Suppressor macrophage (primary cell): ENCODE data around the gene SEPTIN2.
"Not testable (repeated sequence)": the region's sequence is repeated elsewhere in the genome, so short reads cannot be mapped to it uniquely, and the experiment has no call there.

ENCODE experiments used
- DNase-seq, 4 experiments: peaks; one replicate each; pipeline ENCODE4 v3.0.0-alpha.2; 2020 to 2022

Gene SEPTIN2

GRCh38 chr2:241314226-241315092 is 1.3 kb upstream of the SEPTIN2 start:
- peak; percentile 55 to 91 (median 74) for DNase-seq

DNA sequence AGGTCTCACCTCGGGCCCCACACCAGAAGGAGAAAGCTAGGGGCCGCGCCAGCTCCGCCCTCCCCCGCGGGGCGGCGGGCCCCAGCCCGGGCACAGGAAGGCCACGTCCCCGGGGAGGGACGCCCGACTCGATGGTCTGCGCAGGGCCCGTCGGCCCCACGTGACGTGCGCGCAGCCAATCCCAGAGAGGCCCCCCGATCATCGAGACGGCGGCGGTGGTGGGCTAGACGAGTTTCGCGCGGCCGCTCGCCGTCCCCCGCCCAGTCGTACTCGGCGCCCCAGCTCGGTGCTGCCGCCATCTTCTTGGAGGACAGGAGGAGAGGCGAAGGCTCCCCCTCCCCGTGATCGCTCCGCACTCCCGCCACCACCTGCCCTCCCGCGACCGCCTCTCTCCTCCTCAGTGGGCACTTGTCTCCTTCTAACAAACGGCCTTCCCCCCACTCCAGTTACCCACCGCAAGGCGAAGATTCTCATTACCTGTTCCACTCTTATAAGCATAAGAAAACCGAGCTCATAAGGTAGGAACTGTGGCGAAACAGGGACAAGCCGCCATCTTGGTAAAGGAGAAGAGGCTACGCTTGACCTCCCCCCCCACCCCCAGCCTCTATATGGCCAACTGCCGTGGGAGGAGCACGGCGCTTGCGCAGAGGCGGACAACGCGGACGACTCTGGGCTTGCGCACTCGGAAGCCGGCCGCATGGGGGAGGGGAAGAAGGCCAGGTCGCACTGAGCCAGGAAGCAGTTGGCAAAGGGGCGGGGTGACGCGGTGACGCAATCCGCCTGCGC is 439 bp upstream of the SEPTIN2 start, which contains the start of gene HDLBP:
Gene HDLBP (minus strand): TSS at position 580 of the 786 bp plus-strand sequence. CDS start 48,803 bp downstream, outside the sequence.
- DNase-seq, result peak; percentile 100

DNA sequence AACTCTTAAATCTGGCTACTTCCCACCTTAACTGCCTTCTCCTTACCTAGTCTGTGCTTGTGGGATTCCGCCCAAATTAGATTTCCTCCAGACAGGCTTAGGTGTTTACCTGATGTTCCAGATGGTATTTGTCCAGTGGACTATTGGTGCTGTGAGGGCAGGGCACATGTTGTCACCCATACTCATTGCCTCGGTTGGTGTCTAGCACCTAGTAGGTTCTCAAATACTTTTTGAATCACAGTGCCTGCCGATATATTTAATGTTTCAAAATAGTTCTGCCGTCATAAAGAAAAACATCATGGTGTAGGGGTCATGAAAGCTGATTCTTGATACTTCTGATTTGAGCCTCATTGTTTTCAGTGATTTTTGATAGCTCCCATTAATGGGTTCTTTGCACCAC is 1.1 kb downstream of the SEPTIN2 start:
- no peak for DNase-seq

- DNase-seq, result peak; percentile 17 to 67 (median 50)
Observed at GRCh38 chr2:241317391-241317790, 1.7 kb downstream of the SEPTIN2 start.

- not testable (repeated sequence) for DNase-seq
Observed at GRCh38 chr2:241318830-241319229, 3.1 kb downstream of the SEPTIN2 start.

- no peak for DNase-seq
Observed at GRCh38 chr2:241320394-241320793, 4.7 kb downstream of the SEPTIN2 start.

DNA sequence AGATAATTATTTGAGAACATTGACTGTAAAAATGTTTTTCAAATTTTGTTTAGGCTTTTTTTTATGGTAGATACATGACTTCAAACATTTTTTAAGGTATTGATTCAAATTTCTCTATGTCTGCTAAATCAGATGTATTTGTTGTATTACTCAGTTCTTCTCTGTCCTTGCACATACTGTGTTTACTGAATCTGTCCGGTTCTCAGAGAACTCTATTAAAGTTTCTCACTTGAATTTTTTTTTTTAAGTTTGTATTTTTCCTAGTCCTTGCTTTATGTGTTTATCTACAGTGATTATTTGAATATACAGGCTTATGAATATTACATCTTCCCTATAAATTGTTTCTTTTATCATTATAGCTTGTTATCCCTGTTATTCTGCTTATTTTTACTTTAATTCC is 5.3 kb downstream of the SEPTIN2 start:
- DNase-seq, result no peak

- peak in 3 of 4 experiments; percentile 22 to 38 (median 28) for DNase-seq
Observed at GRCh38 chr2:241321886-241322285, 6.2 kb downstream of the SEPTIN2 start.

GRCh38 chr2:241323778-241324177 is 8.1 kb downstream of the SEPTIN2 start:
- no peak for DNase-seq

DNA sequence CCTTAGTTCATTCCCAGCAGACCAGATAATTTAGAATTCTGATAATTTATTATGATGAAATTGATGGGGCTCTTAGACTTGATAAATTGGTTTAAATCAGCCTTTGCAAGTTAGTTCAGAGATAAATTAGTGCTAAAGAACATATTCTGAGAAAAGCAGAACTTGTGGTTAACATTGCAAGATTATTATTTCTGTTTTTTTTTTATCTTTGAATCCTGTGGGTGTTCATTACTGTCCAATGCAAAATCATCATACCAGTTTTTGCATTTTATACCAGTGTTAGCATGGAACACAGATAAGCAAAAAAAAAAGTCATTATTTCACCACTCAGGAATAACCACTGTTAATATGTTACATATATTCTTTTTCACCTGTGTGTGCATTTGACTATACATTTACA is 9.1 kb downstream of the SEPTIN2 start:
- DNase-seq, result peak in 3 of 4 experiments; percentile 1 to 68 (median 67)

DNA sequence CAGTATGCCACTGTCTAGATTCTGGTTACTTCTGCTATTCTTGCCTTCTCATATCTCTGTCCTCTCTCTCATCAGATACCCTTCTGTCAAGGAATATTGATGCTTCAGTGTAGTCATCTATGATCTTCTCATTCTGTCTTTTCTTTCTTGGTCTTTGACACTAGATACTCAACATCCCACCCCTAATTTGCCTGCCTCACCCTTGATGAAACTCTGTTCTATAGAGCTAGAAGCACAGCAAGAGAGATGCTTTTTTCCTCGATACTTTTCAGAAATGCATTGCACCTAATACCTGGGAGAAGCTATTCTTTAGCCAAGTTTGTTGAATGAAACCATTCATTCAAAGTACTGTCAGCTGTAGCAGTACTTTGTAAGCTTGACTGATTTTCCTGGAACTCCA is 9.5 kb downstream of the SEPTIN2 start:
- DNase-seq, result no peak

DNA sequence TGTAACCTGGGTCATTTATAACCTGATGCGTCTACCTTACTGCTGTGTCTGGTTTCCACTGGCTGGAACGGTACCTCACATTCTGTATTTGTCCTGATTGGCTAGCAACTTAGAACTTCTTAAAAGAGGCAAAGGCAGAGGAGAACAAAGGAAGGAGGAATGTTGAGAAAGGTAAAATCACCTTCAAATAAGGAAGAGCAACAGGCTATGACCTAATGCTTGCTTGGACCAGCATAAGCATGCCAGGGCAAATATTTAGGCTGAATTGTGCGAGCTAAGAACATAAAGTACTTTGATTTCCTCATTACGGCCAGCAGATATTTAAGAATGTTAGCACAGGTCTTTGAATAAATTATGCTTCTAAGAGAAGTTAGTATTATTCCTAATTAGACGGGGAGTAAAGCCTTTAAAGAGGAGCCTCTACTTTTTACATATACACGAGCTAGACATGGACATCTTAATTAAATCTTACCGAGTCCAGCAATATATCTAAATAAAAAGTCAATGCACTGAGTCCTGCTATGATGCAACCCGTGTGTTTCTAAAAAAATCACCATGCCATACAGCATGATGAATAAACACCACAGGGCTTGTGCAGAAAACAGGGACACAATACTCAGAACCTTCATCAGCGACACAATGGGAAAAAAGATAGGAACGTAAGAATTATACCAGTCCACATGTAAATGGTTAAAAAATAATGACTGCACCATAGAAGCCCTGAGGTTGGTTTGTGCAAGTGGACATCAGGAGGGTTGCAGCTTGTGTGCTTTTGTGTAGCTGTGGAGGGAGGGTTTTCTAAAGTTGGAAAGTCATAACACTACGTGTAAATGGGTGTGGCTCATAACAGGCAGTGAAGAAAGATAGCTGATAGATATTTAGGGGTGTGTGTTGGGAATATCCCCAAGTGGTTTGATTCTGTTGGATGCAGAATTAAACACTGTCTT is 14.2 kb downstream of the SEPTIN2 start:
- no peak for DNase-seq

- no peak for DNase-seq
Observed at GRCh38 chr2:241330616-241330981, 14.9 kb downstream of the SEPTIN2 start.

DNA sequence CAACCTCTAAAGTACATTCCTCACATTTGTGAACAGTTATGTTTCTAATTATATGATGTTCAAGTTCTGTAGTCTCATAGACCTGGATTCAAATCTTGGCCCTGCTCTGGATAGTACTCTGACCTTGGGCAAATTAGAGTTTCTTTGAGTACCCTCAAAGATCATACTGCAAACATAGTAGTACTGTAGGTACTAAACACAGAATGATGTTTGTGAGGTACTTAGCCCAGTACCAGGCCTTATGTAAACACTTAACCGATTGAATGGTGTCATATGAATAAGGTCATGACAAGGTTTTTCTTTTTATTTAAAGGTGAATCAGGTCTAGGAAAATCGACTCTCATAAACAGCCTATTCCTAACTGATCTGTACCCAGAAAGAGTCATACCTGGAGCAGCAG is 19.1 kb downstream of the SEPTIN2 start:
- no peak for DNase-seq

DNA sequence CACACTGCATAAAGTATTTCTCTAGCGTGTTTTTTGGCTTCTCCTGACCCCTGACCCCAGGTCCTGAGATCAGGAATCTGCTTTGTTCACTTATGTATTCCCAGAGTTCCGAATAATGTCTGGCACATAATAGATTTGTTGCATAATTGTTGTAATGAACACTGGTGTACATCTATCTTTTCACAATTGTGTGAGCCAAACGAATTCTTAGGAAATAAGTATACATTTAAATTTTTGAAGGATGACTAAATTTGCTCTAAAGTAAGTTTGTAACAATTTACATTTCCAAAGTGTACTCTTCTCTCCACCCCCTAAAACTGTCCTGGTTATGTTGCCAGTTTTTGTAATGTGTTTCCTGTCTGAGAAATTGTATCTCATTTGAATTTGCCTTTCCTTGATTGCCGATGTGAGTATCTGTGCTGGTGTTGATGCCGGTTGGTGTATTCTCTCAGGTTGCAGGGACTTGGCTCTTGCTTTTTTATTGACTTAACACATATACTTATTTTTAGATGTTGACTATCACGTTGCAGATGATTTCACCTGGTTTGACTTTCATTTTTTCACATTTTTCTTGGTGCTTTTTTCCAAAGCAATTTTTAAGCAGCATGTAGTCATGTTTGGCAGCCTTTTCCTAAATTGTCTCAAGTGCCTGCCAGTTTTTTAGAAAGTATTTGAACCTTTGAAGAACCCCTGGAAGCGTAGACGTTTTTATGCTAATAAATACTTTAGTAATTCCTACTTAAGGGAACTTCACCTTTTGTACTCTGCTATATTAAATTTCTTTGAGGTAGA is 24.3 kb downstream of the SEPTIN2 start:
- DNase-seq, result no peak

DNA sequence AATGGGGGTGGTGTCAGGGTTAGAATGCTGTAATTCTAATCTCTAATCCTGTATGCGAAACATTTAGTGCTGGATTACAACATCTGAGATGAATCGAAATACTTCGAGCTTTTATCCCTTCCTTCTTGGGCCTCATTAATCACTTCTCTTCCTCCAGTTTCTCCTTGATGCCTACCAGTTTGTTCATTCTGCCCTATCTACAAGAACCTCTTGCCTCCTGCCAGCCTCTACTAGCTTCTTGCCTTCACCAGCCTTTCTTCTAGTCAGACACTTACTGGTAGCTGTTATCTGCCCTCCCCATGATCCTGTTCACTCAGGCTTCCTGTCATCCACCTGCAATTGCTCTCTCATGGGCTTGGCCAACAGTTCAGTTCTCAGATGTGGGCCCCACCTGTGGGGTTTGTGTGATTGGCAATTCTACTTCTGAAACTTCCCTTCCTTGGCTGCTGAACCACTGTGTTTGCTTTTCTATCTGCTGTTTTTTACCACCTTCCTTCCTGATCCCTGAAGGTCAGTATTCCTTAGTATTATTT is 25.0 kb downstream of the SEPTIN2 start:
- no peak for DNase-seq

DNA sequence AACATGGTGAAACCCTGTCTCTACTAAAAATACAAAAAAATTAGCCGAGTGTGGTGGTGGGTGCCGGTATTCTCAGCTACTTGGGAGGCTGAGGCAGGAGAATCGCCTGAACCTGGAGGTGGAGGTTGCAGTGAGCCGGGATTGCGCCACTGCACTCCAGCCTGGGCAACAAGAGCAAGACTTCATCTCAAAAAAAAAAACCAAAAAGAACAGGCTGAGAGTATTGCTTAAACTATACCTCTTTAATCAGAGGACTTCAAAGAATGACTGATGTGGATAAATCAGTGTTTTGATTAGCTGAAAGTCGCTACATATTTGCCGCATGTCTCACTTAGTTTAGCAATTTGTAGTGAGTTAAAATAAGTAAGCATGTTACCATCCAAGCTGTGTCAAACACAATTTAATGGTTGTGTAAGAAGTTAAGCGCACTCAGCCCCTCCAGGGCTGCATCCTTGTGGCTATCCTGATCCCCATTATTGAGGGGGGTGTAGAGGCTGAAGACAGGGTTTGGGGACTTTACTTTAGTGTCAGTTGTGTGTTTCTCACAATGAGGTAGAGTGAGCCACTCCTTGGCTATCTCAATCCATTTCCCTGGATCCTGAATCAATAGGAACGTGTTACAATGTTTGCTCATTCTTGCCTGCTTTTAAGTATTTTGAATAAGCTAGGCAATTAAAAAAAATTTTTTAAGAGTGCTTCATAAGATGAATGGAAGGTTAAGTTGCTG is 29.4 kb downstream of the SEPTIN2 start:
- DNase-seq, result no peak

GRCh38 chr2:241349941-241350340 is 34.2 kb downstream of the SEPTIN2 start:
- DNase-seq, result no peak

DNA sequence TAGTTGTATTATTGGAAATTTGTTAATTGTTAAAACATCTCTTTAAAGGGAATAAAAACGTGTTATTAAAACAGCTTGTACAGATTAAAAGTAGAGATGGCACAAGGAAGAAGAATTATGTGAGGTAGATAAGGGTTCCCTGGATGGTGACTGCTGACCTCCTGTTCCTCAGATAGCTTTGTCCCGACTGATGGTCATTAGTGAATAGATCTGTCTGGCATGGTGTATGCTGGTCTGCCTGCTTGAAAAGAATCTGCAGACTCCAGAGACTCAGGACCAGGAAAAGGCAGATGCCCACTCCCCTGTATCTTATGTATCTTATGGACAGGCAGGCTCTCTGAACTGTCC is 34.8 kb downstream of the SEPTIN2 start:
- DNase-seq, result no peak

DNA sequence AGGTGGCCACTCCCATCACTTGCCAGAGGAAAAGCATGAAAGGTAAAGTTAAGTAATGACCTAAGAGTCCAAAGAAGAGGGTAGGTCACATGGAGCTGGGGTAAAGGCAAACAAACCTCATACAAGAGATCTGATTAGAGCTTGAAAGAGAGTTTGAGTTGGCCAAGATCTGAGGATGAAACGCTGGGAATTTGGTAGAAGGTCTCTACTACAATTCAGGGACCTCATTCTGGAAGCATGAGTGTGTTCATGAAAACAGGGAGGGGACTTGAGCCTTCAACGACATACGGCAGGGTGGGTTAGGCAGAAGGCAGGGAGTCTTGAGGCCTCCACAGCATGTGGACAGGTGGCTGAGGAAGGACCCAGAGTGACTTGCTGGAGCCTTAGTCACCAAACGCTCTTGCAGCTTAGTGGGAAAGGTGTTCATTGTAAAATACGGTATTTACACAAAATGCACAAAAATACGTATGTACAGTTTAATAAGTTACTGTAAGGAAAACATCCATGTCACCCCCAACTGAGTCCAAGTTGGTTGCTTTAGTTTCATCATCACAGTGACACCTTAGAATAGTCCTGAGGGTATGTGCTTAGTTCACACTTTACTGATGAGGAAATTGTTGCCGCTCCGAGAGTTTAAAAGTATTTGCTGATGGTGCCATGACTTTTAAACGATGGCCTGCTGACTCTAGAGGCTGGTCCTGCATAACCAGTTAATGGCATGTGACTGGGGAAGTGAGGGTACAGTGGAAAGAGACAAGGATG is 35.3 kb downstream of the SEPTIN2 start:
- no peak for DNase-seq
